GM18907 (cell line): ENCODE results near the gene PRSS53.
A peak's percentile ranks its signal among the peaks of the same experiment; 100 is the strongest.
"Not testable (repeated sequence)": the region's sequence is repeated elsewhere in the genome, so short reads cannot be mapped to it uniquely, and the experiment has no call there.

ENCODE experiments used
- ATAC-seq: cut with Tn5 transposase; IDR thresholded peaks from one replicate; pipeline ENCODE4 v1.9.1; 2021; ENCODE audit warnings: mild to moderate bottlenecking, moderate library complexity; ENCODE audit not compliant: unreplicated experiment

Gene PRSS53

DNA sequence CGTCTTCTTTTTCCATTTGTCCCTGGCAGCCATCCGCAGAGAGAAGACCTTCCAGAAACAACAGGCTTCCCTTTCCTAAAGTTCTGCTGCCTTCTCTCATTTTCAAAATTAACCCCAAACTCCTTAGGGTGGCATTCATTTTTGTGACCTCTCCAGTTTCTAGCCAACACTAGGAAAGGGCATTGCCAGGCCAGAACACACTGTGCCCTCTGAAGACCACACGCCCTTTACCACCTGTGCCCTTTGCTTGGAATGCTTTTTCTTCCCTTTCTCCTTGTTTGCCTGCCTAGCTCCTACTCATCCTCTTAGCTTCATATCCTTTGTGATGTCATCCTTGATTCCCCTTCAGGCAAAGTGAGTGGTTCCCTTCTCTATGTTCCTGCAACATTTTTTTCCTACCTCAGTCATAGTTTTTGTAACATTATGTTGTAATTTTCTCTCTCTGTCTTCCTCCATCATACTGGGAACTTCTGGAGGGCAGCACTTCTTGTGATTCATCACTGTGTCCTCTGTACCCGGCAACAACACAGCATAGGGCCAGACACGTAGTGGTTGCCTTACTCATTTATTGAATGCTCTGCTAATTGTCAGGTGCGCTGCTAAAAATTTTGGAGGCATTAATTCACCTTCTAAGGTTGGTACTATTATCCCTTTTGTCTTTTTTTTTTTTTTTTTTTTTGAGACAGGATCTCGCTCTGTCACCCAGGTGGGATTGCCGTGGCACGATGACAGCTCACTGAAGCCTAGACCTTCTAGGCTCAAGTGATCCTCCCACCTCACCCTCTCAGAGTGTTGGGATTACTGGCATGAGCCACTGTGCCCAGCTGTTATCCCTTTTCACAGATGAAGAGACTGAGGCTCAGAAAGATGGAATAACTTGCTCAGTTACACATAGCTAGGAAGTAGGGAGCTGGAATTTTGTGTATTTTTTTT, 29.7 kb upstream of the PRSS53 start:
- no peak for ATAC-seq

DNA sequence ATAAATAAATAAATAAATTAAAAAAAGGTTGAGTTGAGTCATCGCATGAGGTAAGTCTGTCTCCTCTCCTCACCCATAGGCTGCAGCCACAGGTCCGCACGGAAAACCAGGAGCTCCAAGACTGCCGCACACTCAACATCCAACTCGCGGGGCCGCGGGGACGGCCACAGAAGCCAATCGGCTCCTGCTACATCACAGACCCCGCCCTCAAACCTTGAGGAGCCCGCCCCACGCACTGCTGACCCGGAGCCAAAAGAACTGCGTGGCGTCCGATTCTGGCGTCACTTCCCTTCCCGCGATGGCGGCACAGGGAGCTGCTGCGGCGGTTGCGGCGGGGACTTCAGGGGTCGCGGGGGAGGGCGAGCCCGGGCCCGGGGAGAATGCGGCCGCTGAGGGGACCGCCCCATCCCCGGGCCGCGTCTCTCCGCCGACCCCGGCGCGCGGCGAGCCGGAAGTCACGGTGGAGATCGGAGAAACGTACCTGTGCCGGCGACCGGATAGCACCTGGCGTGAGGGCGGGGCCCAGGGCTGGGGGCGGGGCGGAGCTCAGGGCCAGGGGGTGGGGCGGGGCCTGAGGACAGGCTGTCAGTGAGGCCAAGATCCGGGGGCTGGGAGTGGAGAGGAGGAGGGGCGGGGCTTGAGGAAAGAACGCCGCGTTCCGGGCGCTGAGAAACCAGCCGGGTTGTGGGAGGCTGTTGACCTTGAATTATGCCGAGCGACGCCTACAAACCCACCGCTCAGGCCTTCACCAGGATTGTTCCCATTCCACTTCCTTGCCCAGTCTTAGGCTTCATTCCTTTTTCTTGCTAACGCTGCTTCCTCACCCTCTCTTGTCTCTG, 28.9 kb upstream of the PRSS53 start, which contains the start of gene KAT8:
KAT8 (plus strand) TSS at position 281 of the 839 bp plus-strand sequence; CDS start at position 299, 18 bp downstream.
- ATAC-seq, result peak; percentile 93

DNA sequence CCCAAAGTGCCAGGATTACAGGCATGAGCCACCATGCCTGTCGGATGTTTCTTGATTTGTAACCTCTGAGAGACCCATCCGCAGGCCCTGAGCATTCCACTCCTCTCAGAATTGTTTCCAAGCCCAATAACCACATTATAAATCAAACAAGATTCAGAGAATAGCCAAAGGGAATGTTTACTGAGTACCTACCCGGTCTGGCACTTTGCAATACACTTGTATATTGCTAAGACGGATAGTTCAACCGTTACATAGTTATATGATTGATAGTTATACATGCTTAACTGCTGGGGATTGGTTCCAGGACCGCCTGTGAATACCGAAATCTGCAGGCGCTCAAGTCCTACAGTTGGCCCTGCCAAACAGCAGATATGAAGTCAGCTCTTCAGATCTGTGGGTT, 25.7 kb upstream of the PRSS53 start:
- no peak for ATAC-seq

DNA sequence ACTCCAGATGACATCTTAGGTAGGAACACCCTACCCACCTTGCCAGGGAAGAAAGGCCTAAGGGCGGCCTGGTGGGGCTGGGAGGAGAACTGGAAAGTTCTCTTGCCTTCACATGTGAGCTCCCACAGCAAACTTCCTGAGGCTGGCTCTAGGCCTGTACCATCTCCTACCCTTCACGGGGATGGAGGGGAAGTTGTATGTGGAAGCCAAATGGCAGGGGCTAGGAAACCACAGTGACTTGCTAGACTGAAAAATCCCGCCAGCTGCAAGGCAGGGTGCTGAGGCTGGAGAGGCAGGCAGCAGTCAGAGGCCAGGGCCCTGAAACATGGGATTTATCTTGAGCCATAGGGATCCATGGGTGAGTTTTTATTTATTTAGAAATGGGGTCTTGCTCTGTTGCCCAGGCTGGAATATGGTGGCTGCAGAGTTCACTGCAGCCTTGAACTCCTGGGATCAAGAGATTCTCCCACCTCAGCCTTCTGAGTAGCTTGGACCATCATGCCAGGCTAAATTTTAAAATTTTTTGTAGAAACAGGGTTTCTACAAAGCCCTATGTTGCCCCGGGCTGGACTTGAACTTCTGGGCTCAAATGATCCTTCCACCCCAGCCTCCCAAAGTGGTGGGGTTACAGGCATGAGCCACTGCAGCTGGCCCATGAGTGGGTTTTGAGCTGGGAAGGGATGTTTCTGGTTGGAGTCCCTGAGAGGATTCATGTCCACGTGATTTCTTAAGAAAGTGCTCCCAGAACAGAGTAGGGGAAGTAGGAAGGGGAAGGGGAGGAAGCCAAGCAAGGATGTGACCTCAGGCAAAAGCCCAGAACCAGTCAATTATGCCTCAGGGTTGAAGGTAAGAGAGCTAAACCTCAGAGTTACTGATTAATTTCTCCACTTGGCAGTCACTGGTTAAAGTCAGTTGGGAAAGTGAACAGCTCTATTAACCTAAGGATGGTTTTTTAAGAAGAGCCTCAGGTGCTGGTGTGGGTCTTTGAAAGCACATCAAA, 24.7 kb upstream of the PRSS53 start:
- ATAC-seq, result peak; percentile 36

DNA sequence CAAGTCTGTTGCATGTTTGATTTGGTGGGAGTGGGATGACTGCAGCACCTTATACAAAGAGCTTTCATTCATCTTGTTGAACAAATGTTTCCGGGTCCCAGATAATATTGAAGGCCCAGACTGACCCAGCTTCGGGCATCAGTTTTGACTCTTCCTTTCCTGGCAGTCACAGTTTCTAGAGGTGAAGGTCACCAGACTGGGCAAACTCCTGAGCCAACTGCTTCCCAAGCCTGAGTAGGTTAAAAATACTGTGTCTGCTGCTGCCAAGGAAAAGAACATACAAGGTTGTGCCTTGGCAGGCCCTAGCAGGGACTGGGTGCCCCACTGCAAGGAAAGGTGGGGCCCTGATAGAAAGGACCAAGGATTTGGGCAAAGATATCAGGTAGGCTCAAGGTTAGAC, 24.0 kb upstream of the PRSS53 start:
- no peak for ATAC-seq

DNA sequence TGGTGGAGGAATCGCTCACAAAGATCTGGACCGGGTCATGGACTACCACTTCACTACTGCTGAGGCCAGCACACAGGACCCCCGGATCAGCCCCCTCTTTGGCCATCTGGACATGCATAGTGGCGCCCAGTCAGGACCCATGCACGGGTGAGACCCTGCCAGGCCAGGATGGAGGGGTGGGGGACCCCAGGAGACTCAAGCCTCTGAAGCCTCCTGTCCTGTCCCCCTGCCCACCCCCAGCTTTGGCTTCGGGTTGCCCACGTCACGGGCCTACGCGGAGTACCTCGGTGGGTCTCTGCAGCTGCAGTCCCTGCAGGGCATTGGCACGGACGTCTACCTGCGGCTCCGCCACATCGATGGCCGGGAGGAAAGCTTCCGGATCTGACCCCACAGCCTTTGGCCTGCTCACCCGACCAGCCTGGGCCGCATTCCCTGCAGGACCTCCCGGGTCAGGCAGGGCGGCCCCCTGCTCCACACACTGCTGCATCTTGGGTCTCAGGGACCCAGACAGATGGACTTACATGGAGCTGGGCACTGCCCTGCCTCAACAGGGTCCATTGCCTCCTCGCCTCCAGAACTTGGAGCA, 23.2 kb upstream of the PRSS53 start:
- ATAC-seq, result no peak

DNA sequence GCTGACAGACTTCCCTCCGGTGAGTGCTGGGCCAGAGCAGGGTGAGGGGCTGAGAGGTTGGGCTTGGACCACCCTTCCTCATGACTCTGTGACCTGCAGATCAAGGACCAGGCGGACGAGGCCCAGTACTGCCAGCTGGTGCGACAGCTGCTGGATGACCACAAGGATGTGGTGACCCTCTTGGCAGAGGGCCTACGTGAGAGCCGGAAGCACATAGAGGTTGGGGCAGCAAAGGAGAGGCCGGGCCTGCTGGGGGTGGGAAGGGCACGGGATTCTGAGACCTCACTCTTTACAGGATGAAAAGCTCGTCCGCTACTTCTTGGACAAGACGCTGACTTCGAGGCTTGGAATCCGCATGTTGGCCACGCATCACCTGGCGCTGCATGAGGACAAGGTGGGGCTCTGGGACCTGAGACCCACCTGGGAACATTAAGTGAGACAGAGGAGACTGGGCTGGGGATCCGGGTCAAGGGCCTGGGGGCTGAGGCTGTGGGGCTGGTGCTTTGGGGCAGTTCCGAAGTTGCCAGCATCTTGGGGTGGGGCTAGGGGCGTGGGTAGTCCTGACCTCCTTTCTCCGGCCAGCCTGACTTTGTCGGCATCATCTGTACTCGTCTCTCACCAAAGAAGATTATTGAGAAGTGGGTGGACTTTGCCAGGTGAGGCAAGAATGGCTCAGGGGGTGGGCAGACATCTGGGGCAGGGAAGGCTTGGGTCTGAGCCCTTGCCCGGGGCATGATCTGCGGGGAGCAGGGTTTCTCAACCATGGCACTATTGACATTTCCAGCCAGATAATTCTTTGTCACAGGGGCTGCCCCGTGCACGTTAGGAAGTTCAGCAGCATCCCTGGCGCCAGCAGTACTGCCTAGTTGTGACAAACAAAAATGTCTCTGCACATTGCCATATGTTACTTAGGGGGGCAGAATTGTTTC, 21.6 kb upstream of the PRSS53 start:
- ATAC-seq, result no peak

DNA sequence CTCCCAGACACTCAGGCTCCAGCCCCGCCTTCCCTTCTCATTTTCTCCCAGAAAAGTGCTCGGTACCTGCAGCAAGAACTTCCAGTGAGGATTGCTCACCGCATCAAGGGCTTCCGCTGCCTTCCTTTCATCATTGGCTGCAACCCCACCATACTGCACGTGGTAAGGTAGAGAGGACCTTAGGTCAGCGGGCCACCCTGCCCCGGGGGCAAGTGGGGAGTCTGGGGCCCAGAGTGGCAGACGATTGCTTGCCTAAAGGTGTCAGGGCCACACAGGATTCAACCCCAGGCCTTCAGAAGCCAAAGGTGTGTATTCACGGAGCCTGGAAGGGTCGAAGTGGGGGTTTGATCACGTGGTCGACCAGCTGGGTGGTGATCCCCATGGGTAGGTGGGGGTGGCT, 20.9 kb upstream of the PRSS53 start:
- ATAC-seq, result no peak

DNA sequence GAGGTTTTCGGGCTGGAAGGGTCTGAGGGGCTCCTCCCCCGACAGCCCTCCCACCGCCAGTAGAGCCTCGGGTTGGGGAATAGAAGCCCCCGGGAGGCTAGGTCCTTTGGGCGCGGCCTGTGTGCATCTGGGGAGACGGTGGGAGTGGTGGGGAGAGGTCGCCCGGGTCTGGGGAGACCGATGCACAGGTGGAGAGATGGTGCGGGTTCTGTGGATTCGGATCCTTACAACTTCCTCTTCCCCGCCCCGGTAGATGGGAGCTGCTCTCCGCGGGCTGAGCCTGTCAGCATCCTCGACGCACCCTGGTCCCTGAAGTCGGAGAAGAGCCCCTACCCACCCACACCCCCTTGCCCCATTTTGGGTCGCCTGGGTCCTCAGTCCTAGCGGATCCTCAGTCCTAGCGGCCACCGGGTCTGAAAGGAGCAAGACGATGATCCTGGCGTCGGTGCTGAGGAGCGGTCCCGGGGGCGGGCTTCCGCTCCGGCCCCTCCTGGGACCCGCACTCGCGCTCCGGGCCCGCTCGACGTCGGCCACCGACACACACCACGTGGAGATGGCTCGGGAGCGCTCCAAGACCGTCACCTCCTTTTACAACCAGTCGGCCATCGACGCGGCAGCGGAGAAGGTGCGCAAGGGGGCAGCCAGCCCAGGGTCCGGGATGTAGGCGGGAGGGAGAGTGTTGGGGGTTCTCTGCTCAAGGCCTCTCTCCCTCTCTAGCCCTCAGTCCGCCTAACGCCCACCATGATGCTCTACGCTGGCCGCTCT, 20.2 kb upstream of the PRSS53 start:
- ATAC-seq, result peak; percentile 1

DNA sequence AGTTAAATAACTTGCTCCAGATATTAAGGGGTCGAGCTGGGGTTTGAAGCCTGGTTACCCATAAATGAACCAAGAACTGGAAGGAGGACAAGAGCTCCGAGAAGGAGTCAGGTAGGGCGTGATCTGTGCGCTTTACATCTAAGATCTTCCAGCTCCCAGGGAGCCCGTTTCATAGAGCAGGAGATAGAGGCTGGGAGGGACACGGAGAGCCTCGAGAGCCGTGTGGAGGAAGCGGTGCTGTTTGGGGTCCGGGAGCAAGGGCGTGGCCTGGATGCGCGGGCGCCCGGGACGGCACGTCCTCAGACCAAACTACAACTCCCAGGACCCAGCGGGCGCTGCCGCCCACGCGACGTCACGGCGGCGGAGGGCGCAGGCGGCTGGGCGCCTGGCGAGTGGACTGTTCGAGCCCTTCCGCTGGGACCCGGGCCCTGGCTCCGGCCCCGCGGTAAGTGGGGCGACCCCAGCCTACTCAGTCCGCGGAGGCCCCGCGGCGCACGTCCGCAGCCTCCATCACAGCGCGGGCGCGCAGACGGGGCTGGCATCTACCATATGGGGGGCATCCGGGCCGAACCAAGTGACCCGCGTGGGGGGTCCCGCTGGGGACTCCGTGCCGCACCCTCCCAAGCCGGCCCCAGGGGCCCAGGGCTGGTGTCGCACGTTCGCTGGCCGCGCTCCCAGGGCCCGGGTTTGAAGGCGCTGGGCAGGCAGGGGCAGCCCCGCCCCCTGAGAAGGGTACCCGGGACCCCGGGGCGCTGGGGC, 19.5 kb upstream of the PRSS53 start, which contains the start of gene BCKDK:
BCKDK (plus strand) TSS at position 352 of the 759 bp plus-strand sequence. CDS start 838 bp downstream, outside the sequence.
- ATAC-seq, result peak; percentile 85

DNA sequence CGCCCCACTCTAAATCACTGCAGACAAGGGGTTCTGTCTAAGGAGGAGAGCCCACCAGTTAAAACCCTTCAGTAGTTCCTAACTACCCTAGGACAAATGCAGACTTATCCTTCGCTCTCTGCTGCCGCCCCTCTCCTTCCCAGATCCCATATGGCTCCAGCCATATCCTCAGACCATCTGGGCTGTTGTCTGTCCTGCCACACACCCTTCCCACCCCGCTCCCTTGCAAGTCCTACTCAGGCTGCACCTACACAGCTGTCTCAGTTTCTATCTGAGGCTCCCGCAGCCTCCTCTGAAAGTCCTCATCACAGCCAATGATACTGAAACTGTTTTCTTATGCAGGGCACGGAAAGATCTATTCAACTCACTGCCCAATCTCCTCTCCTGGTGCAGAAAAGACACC, 18.7 kb upstream of the PRSS53 start:
- ATAC-seq, result peak; percentile 53

DNA sequence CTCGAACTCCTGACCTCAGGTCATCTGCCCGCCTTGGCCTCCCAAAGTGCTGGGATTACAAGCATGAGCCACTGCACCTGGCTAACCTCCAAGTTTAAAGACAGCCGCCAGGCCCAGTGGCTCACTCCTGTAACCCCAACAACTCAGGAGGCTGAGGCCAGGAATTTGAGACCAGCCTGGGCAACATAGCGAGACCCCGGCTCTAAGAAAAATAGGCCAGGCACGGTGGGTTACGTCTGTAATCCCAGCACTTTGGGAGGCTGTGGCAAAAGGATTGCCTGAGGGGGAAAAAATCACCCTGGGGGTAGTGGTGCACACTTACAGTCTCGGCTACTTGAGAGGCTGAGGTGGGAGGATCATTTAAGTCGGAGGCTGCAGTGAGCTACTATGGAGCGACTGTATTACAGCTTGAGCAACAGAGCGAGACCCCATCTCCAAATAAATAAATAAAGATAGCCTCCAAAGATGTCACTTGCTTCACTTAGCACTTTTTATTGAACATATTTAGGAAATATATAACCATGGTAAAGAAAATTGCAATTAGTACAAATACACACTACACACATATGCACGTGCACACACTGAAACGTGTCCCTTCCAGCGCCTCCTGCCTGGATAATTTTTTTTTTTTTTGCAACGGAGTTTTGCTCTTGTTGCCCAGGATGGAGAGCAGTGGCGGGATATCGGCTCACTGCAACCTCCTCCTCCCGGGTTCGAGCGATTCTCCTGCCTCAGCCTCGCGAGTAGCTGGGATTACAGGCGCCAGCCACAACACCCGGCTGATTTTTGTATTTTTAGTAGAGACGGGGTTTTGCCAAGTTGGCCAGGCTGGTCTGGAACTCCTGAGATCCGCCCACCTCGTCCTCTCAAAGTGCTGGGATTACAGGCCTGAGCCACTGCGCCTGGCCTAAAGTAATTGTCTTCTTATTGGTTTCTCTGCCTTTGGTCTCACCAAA, 18.0 kb upstream of the PRSS53 start:
- no peak for ATAC-seq

DNA sequence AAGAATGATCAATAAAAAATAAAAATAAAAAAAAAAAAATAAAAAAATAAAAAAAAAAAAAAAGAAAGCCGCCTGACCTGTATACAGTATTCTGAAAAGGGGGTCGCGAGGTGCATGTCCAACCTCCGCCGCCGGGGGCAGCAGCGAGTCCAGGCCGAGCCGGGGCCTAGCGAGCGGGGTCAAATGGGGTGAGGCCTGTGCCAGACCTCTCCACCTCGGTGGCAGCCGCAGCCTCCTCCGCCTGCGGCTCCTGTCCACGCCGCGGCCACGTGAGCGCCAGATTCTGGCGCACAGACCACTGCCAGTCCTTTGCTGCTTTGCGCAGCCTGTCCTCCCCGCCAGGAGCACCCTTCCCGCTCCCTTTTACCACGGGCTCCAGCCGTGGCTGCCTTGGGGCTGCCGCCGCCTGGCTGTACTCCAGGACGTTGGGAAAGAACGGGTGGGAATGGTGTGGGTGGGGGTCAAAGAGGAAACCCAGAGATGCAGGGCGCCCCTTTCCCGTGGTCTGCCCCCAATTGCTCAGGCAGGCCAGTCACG, 17.0 kb upstream of the PRSS53 start:
- peak; percentile 46 for ATAC-seq

DNA sequence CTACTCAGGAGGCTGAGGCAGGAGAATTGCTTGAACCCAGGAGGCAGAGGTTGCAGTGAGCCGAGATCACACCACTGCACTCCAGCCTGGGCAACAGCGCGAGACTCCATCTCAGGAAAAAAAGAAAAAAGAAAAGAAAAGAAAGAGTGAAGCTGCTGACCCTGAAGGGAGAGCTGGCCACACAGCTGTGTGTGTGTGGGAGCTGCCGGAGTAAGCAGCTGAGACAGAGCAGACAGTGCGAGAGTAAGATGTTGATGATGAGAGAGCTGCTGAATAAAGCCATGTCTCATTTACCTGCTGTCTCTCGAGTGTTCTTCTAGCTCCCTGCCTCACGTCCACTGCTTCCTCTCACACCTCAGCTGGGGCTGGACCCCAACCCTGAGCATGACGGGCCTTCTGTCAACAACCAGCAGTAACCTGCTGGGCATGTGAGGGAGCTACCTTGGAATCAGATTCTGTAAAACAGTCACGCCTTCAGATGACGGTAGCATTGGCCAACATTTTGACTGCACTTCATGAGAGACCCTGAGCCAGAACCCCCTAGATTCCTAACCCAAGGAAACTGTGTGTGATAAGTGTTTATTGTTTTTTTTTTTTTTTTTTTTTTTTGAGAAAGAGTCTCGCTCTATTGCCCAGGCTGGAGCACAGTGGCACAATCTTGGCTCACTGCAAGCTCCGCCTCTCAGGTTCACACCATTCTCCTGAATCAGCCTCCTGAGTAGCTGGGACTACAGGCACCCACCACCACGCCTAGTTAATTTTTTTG, 12.3 kb upstream of the PRSS53 start:
- ATAC-seq, result not testable (repeated sequence)
